Measurements from ENCODE around the gene APEX2.

DNA sequence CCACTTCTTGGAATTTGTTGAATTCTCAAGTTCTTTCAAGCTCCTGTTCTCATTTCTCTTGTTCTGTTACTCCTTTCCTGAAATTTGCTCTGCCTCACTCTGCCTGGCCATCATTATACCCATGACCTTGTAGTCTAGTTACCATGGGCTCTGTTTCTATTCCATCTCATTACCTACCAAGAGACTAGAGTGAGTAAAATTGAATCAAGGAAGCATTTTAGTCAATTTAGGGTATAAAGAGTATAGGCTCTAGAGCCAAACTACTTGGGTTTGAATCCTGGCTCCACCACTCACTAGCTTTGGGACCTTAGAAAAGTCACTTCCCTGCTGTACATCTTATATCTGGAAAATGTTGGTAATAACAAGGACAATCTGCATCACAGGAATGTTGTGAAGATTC, 28.4 kb downstream of the APEX2 start:
- TF ChIP-seq CTCF (conservative IDR thresholded peaks at IDR 0.05) (no peak), ZFX (IDR thresholded peaks at IDR 0.05) (no peak)

All from C4-2B (cell line).